SK-N-MC (cell line): Measurements from ENCODE around the gene WWTR1.

Experiments used
- EZH2 ChIP-seq: fragments of 200-600 bp; sonication (generic); IDR thresholded peaks from one replicate; pipeline ENCODE4 v1.6.1; 2017; ENCODE audit warnings: antibody characterized with exemption
- POLR2AphosphoS5 ChIP-seq: IDR thresholded peaks from 2 replicates; pipeline ENCODE4 v1.6.1; 2012; ENCODE audit warnings: mild to moderate bottlenecking, low read depth, low read length, borderline replicate concordance

- TF ChIP-seq POLR2AphosphoS5, result no peak
- no peak for TF ChIP-seq EZH2
Observed at GRCh38 chr3:149554826-149555225, 103.0 kb downstream of the WWTR1 start.
